Chondrocyte (in vitro differentiated cells): ENCODE data around the gene PATL2. TPM values are rescaled to one million over a fixed set of nuclear protein-coding genes. Genes with fewer than 3 reads are reported as not detected.
"Not testable (repeated sequence)": the region's sequence is repeated elsewhere in the genome, so short reads cannot be mapped to it uniquely, and the experiment has no call there.

Experiments used
- DNase-seq: peaks from one replicate; pipeline ENCODE4 v3.0.0; 2021; ENCODE audit warnings: mixed read lengths, low spot score
- H3K27ac Mint-ChIP-seq: one replicate; pipeline ENCODE4 v1.8.0; 2021; ENCODE audit warnings: mild to moderate bottlenecking, moderate library complexity, mixed read lengths; ENCODE audit not compliant: unreplicated experiment
- H3K27me3 Mint-ChIP-seq: 2 replicates; pipeline ENCODE4 v1.8.0; 2021; ENCODE audit warnings: low read depth, mixed read lengths
- H3K36me3 Mint-ChIP-seq: 2 replicates; pipeline ENCODE4 v1.8.0; 2021; ENCODE audit warnings: low read depth, mixed read lengths
- H3K4me1 Mint-ChIP-seq: 2 replicates; pipeline ENCODE4 v1.8.0; 2021; ENCODE audit warnings: low read depth, mild to moderate bottlenecking, mixed read lengths
- H3K4me3 Mint-ChIP-seq: one replicate; pipeline ENCODE4 v1.8.0; 2021; ENCODE audit warnings: mild to moderate bottlenecking, moderate library complexity, mixed read lengths; ENCODE audit not compliant: unreplicated experiment
- H3K9me3 Mint-ChIP-seq: 2 replicates; pipeline ENCODE4 v1.8.0; 2021; ENCODE audit warnings: low read depth, mixed read lengths
- CTCF ChIP-seq: fragments of 200-600 bp; sonication (generic); IDR thresholded peaks from 2 replicates; pipeline ENCODE4 v1.5.0; 2021; ENCODE audit warnings: antibody characterized with exemption, mild to moderate bottlenecking, moderate library complexity
- total RNA-seq: library from RNA; stranded (reverse); gene quantifications from 3 replicates; pipeline ENCODE4 v1.2.1, GENCODE V29; 2021

The PATL2 gene
- total RNA-seq, 1 donor from 2014 or later: not detected

- Mint-ChIP-seq H3K4me3 (no peak overlapping the region), H3K36me3 (peaks cover 27% of the 10 kb centered on the region), H3K27ac (no peak overlapping the region), H3K27me3 (no peaks in the 10 kb centered on the region), H3K4me1 (peaks cover 6% of the 10 kb centered on the region), H3K9me3 (peaks cover 14% of the 10 kb centered on the region)
- DNase-seq: no peak
- no peak for TF ChIP-seq CTCF
These were observed 69.5 kb downstream of the PATL2 start for GRCh38 chr15:44641651-44642050.

GRCh38 chr15:44636976-44637375 is 74.1 kb downstream of the PATL2 start:
- Mint-ChIP-seq H3K4me1 (peaks cover 6% of the 10 kb centered on the region), H3K4me3 (no peak overlapping the region), H3K27ac (no peak overlapping the region), H3K36me3 (peaks cover 15% of the 10 kb centered on the region), H3K9me3 (no peaks in the 10 kb centered on the region), H3K27me3 (no peaks in the 10 kb centered on the region)
- TF ChIP-seq CTCF: no peak
- no peak for DNase-seq

GRCh38 chr15:44633603-44634002 is 77.5 kb downstream of the PATL2 start:
- H3K27me3 Mint-ChIP-seq: no peaks in the 10 kb centered on the region
- H3K4me1 Mint-ChIP-seq: peaks cover 8% of the 10 kb centered on the region
- H3K27ac Mint-ChIP-seq: peak overlapping the region; percentile 89
- H3K4me3 Mint-ChIP-seq: no peak overlapping the region
- H3K36me3 Mint-ChIP-seq: peaks cover 25% of the 10 kb centered on the region
- no peaks in the 10 kb centered on the region for H3K9me3 Mint-ChIP-seq
- no peak for DNase-seq
- no peak for TF ChIP-seq CTCF

- H3K27ac Mint-ChIP-seq, H3K4me3 Mint-ChIP-seq, H3K9me3 Mint-ChIP-seq, H3K27me3 Mint-ChIP-seq, DNase-seq, H3K4me1 Mint-ChIP-seq: not testable (repeated sequence)
- peaks cover 31% of the 10 kb centered on the region for H3K36me3 Mint-ChIP-seq
These were observed 85.8 kb downstream of the PATL2 start for GRCh38 chr15:44625286-44625685.

- no peak for TF ChIP-seq CTCF
- Mint-ChIP-seq H3K36me3 (peaks cover 26% of the 10 kb centered on the region), H3K9me3 (no peaks in the 10 kb centered on the region)
These were observed 87.9 kb downstream of the PATL2 start for GRCh38 chr15:44623178-44623577.

GRCh38 chr15:44620081-44620480 is 91.0 kb downstream of the PATL2 start:
- H3K27me3 Mint-ChIP-seq: no peaks in the 10 kb centered on the region
- no peaks in the 10 kb centered on the region for H3K9me3 Mint-ChIP-seq
- peaks cover 26% of the 10 kb centered on the region for H3K36me3 Mint-ChIP-seq
- H3K4me1 Mint-ChIP-seq: no peaks in the 10 kb centered on the region
- no peak overlapping the region for H3K4me3 Mint-ChIP-seq
- TF ChIP-seq CTCF: no peak
- no peak overlapping the region for H3K27ac Mint-ChIP-seq
- no peak for DNase-seq

More at GRCh38 chr15:44623178-44623577, 87.9 kb downstream of the PATL2 start:
- H3K27ac Mint-ChIP-seq: no peak overlapping the region
- no peak overlapping the region for H3K4me3 Mint-ChIP-seq
- H3K27me3 Mint-ChIP-seq: no peaks in the 10 kb centered on the region
- DNase-seq: no peak
- no peaks in the 10 kb centered on the region for H3K4me1 Mint-ChIP-seq
